Ascending aorta (tissue), 2 donors: ENCODE measurements around the gene OGDH. TPM values are rescaled to one million over a fixed set of nuclear protein-coding genes. Genes with fewer than 3 reads are reported as not detected.
"Not testable (repeated sequence)": the region's sequence is repeated elsewhere in the genome, so short reads cannot be mapped to it uniquely, and the experiment has no call there.

Experiments
- DNase-seq, 2 donors: peaks; one replicate each; pipeline ENCODE4 v3.0.0-alpha.2; 2019; ENCODE audit warnings: low spot score in 2 of 2
- H3K27ac ChIP-seq, 2 donors: fragments of 200-600 bp; sonication (generic); one replicate each; pipeline ENCODE4 v1.5.1; 2016 to 2017; ENCODE audit warnings: mild to moderate bottlenecking in 1 of 2
- H3K27me3 ChIP-seq: fragments of 200-600 bp; sonication (generic); one replicate; pipeline ENCODE4 v1.5.1; 2017
- H3K36me3 ChIP-seq, 2 donors: fragments of 200-600 bp; sonication (generic); one replicate each; pipeline ENCODE4 v1.5.1; 2016
- H3K4me1 ChIP-seq, 2 donors: fragments of 200-600 bp; sonication (generic); one replicate each; pipeline ENCODE4 v1.5.1; 2016 to 2017; ENCODE audit warnings: mild to moderate bottlenecking in 1 of 2
- H3K4me3 ChIP-seq, 2 donors: fragments of 200-600 bp; sonication (generic); one replicate each; pipeline ENCODE4 v1.5.1; 2016 to 2017; ENCODE audit warnings: mild to moderate bottlenecking in 1 of 2
- H3K9me3 ChIP-seq, 2 donors: fragments of 200-600 bp; sonication (generic); one replicate each; pipeline ENCODE4 v1.5.1; 2016
- intact Hi-C: fragments of 100-400 bp; cut with DNase I; formaldehyde crosslinking; loops from one replicate; pipeline ENCODE4 v1.15.1; 2023
- total RNA-seq: library from RNA; depleted of rRNA; stranded (reverse); fragments of >200 nt; gene quantifications from one replicate; pipeline ENCODE4 v1.1.0, GENCODE V29; 2016
- TF ChIP-seq, protein P1 (sequence below), 3 experiments: fragments of 200-600 bp in 2 of 3; fragments of 450-650 bp in 1 of 3; sonication (generic) in 2 of 3; IDR thresholded peaks; one replicate each; pipeline ENCODE4 v1.5.1; 2016 to 2019; ENCODE audit warnings: antibody characterized with exemption in 3 of 3, mild to moderate bottlenecking in 1 of 3, moderate library complexity in 1 of 3

Gene OGDH
- total RNA-seq, 1 donor from 2014 or later, result 117 TPM

DNA sequence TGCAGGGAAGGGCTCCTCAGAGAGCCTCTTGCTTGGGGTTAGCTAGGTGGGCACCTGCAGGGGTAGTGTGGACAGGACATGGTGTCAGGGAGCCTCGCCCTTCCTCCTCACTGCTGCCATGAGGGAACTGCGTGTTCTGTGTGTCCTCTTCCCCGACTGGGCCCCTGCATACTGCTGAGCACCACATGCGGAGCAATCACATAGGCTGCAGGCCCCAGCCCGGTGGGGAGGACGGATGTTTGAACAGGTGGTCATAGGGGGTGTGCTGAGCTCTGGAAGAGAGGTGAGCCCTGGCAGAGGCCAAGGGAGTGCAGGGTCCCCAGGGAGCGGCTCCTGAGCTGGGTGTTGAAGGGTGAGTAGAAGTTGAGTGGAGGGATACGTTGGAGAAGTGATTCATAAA is 93.9 kb downstream of the OGDH start:
- TF ChIP-seq, protein P1, sequence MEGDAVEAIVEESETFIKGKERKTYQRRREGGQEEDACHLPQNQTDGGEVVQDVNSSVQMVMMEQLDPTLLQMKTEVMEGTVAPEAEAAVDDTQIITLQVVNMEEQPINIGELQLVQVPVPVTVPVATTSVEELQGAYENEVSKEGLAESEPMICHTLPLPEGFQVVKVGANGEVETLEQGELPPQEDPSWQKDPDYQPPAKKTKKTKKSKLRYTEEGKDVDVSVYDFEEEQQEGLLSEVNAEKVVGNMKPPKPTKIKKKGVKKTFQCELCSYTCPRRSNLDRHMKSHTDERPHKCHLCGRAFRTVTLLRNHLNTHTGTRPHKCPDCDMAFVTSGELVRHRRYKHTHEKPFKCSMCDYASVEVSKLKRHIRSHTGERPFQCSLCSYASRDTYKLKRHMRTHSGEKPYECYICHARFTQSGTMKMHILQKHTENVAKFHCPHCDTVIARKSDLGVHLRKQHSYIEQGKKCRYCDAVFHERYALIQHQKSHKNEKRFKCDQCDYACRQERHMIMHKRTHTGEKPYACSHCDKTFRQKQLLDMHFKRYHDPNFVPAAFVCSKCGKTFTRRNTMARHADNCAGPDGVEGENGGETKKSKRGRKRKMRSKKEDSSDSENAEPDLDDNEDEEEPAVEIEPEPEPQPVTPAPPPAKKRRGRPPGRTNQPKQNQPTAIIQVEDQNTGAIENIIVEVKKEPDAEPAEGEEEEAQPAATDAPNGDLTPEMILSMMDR (IDR thresholded peaks at IDR 0.05), result no peak
- no peaks in the 10 kb centered on the region for H3K9me3 ChIP-seq
- no peak overlapping the region for H3K4me3 ChIP-seq
- intact Hi-C loops, result no loop called here
- no peak overlapping the region for H3K27ac ChIP-seq
- H3K4me1 ChIP-seq, result no peaks in the 10 kb centered on the region
- no peak for DNase-seq
- H3K36me3 ChIP-seq, result peaks cover 69 to 88% of the 10 kb centered on the region in 2 donors
- no peaks in the 10 kb centered on the region for H3K27me3 ChIP-seq

GRCh38 chr7:44703391-44703790 is 97.0 kb downstream of the OGDH start:
- H3K36me3 ChIP-seq, result peaks cover 52 to 81% of the 10 kb centered on the region in 2 donors
- H3K4me1 ChIP-seq, H3K4me3 ChIP-seq, DNase-seq, H3K27me3 ChIP-seq, H3K27ac ChIP-seq, intact Hi-C loops, H3K9me3 ChIP-seq: not testable (repeated sequence)

- no peak for DNase-seq
- H3K9me3 ChIP-seq, result no peaks in the 10 kb centered on the region
- TF ChIP-seq, protein P1 (IDR thresholded peaks at IDR 0.05), result no peak
Measured at GRCh38 chr7:44703921-44704320, 97.5 kb downstream of the OGDH start.

DNA sequence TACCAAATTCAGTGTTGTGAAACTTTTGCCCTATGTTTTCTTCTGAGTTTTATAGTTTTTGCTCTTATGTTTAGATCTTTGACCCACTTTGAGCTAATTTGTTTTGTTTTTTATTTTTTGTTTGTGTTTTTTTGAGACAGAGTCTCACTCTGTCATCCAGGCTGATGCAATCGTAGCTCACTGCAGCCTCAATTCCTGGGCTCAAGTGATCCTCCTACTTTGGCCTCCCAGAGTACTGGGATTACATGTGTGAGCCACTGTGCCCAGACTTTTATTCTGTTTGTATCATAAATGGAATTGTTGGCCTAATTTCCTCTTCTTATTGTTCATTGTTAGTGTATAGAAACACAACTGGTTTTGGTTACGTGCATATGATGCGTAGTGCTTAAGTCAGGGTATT is 99.0 kb downstream of the OGDH start:
- TF ChIP-seq, protein P1 (IDR thresholded peaks at IDR 0.05), result no peak
- H3K36me3 ChIP-seq, result peaks cover 47 to 76% of the 10 kb centered on the region in 2 donors
- no peak overlapping the region for H3K4me3 ChIP-seq
- H3K9me3 ChIP-seq, result no peaks in the 10 kb centered on the region
- no peak for DNase-seq
- H3K4me1 ChIP-seq, result no peaks in the 10 kb centered on the region
- no peak overlapping the region for H3K27ac ChIP-seq
- H3K27me3 ChIP-seq, result no peaks in the 10 kb centered on the region
- intact Hi-C loops, result no loop called here

More at GRCh38 chr7:44703921-44704320, 97.5 kb downstream of the OGDH start:
- Histone ChIP-seq H3K27ac (no peak overlapping the region), H3K4me1 (no peaks in the 10 kb centered on the region), H3K27me3 (no peaks in the 10 kb centered on the region), H3K36me3 (peaks cover 50 to 81% of the 10 kb centered on the region in 2 donors), H3K4me3 (no peak overlapping the region)
- intact Hi-C loops, result no loop called here

- DNase-seq, result no peak
Measured at GRCh38 chr7:44706788-44707557, 100.5 kb downstream of the OGDH start.

More at GRCh38 chr7:44706788-44707557, 100.5 kb downstream of the OGDH start:
- TF ChIP-seq, protein P1 (IDR thresholded peaks at IDR 0.05), result no peak
- Histone ChIP-seq H3K4me1 (no peaks in the 10 kb centered on the region), H3K4me3 (no peak overlapping the region), H3K27ac (no peak overlapping the region), H3K9me3 (no peaks in the 10 kb centered on the region), H3K27me3 (no peaks in the 10 kb centered on the region), H3K36me3 (peaks cover 32 to 60% of the 10 kb centered on the region in 2 donors)
- intact Hi-C loops, result no loop called here
